H1 (cell line): ENCODE results near the gene LRRC8D. TPM values are rescaled to one million over a fixed set of nuclear protein-coding genes. Genes with fewer than 3 reads are reported as not detected.

Experiments used
- CTCF ChIA-PET: fragments of 300-600 bp; sonication (Branson Sonifier 250); formaldehyde crosslinking; loops from one replicate; lab custom pipeline; 2021; ENCODE audit not compliant: partially characterized antibody; lab: Charles Lee
- POLR2A ChIA-PET: fragments of 300-600 bp; sonication (Branson Sonifier 250); formaldehyde crosslinking; loops from one replicate; lab custom pipeline; 2021; ENCODE audit warnings: inconsistent platforms; ENCODE audit not compliant: partially characterized antibody; lab: Charles Lee
- DNase-seq, 2 experiments: peaks; one replicate each; pipeline versions ENCODE4 v3.0.0 to v3.0.0-alpha.2; 2010 to 2022; ENCODE audit warnings: low spot score in 2 of 2, low read depth in 1 of 2, mixed read lengths in 1 of 2
- FAIRE-seq: peaks from 2 replicates; lab custom pipeline; 2011; peaks lifted over from hg19 to GRCh38; lab: Jason Lieb, UNC
- H2AFZ ChIP-seq: 2 replicates; pipeline ENCODE4 v1.8.1; 2012; ENCODE audit warnings: low read length, inconsistent platforms
- H2AK5ac ChIP-seq: 2 replicates; pipeline ENCODE4 v1.6.1; 2013; ENCODE audit warnings: low read depth, low read length
- H2BK120ac ChIP-seq: replicated peaks from 2 replicates; pipeline ENCODE3; 2013; ENCODE audit warnings: low read depth, low read length, inconsistent platforms
- H2BK12ac ChIP-seq: 2 replicates; pipeline ENCODE4 v1.6.1; 2013; ENCODE audit warnings: low read depth, low read length
- H2BK15ac ChIP-seq: 2 replicates; pipeline ENCODE4 v1.6.1; 2013; ENCODE audit warnings: low read length
- H2BK20ac ChIP-seq: 2 replicates; pipeline ENCODE4 v1.6.1; 2013; ENCODE audit warnings: low read length
- H2BK5ac ChIP-seq: 2 replicates; pipeline ENCODE4 v1.6.1; 2013; ENCODE audit warnings: low read depth, low read length
- H3K14ac ChIP-seq: 2 replicates; pipeline ENCODE4 v1.6.1; 2013; ENCODE audit warnings: inconsistent platforms; ENCODE audit not compliant: insufficient read length
- H3K18ac ChIP-seq: 2 replicates; pipeline ENCODE4 v1.6.1; 2013; ENCODE audit warnings: low read length; ENCODE audit errors: extremely low read depth
- H3K23ac ChIP-seq: 2 replicates; pipeline ENCODE4 v1.6.1; 2013; ENCODE audit warnings: inconsistent platforms; ENCODE audit not compliant: insufficient read length
- H3K23me2 ChIP-seq: 2 replicates; pipeline ENCODE4 v1.6.1; 2013; ENCODE audit warnings: low read depth, low read length
- H3K27ac ChIP-seq: 2 replicates; pipeline ENCODE4 v1.6.1; 2011; ENCODE audit warnings: low read depth, low read length, inconsistent platforms
- H3K27me3 ChIP-seq, 4 experiments: replicated peaks in 1 of 4; 1 replicate in 1 of 4; 2 replicates in 3 of 4; pipeline versions ENCODE4 v1.6.1 to v1.8.1; 2011 to 2013; ENCODE audit warnings: low read length in 3 of 4, mild to moderate bottlenecking in 3 of 4, inconsistent platforms in 2 of 4, mixed read lengths in 2 of 4, moderate library complexity in 1 of 4; ENCODE audit not compliant: control insufficient read depth in 3 of 4, insufficient read depth in 3 of 4; ENCODE audit errors: extremely low read depth in 1 of 4
- H3K36me3 ChIP-seq, 4 experiments: 2 replicates each; pipeline versions ENCODE4 v1.6.1 to v1.8.1; 2011 to 2013; ENCODE audit warnings: mild to moderate bottlenecking in 4 of 4, low read length in 3 of 4, moderate library complexity in 2 of 4, control low read depth in 1 of 4, inconsistent platforms in 1 of 4; ENCODE audit not compliant: insufficient read depth in 4 of 4, control insufficient read depth in 2 of 4
- H3K4ac ChIP-seq: replicated peaks from 2 replicates; pipeline ENCODE3; 2013; ENCODE audit warnings: low read length, low read depth, mixed read lengths, inconsistent platforms; ENCODE audit not compliant: insufficient read length
- H3K4me1 ChIP-seq, 4 experiments: replicated peaks in 1 of 4; 1 replicate in 1 of 4; 2 replicates in 3 of 4; pipeline versions ENCODE4 v1.6.1 to v1.8.1; 2011 to 2013; ENCODE audit warnings: low read length in 3 of 4, inconsistent platforms in 2 of 4, mixed read lengths in 1 of 4; ENCODE audit not compliant: insufficient read depth in 4 of 4, control insufficient read depth in 3 of 4
- H3K4me2 ChIP-seq, 2 experiments: 2 replicates each; pipeline versions ENCODE4 v1.6.1 to v1.8.1; 2011 to 2013; ENCODE audit warnings: low read depth in 2 of 2, low read length in 2 of 2, control low read depth in 1 of 2, inconsistent platforms in 1 of 2, mild to moderate bottlenecking in 1 of 2; ENCODE audit not compliant: insufficient read depth in 1 of 2
- H3K4me3 ChIP-seq, 4 experiments: fragments of 200-600, 300-600 bp in 1 of 4; sonication (generic), shearing (Covaris generic), sonication (Bioruptor Twin) in 1 of 4; 2 replicates each; pipeline versions ENCODE4 v1.5.1 to v1.8.1; 2011 to 2016; ENCODE audit warnings: low read length in 4 of 4, low read depth in 3 of 4, control low read depth in 2 of 4, inconsistent platforms in 2 of 4, mild to moderate bottlenecking in 2 of 4, mixed read lengths in 1 of 4, moderate library complexity in 1 of 4; ENCODE audit not compliant: insufficient read depth in 2 of 4; ENCODE audit errors: extremely low read depth in 1 of 4
- H3K56ac ChIP-seq: replicated peaks from 2 replicates; pipeline ENCODE3; 2013; ENCODE audit warnings: low read depth, mild to moderate bottlenecking, mixed read lengths, low read length, inconsistent platforms; ENCODE audit not compliant: insufficient read length
- H3K79me1 ChIP-seq: 2 replicates; pipeline ENCODE4 v1.6.1; 2013; ENCODE audit warnings: low read depth, low read length, control low read depth
- H3K79me2 ChIP-seq, 2 experiments: 2 replicates each; pipeline versions ENCODE4 v1.6.1 to v1.8.1; 2012 to 2013; ENCODE audit warnings: low read length in 2 of 2, mild to moderate bottlenecking in 2 of 2, inconsistent platforms in 1 of 2; ENCODE audit not compliant: insufficient read depth in 2 of 2, control insufficient read depth in 1 of 2
- H3K9ac ChIP-seq, 4 experiments: replicated peaks in 1 of 4; 1 replicate in 1 of 4; 2 replicates in 3 of 4; pipeline versions ENCODE4 v1.6.1 to v1.8.1; 2011 to 2013; ENCODE audit warnings: low read depth in 3 of 4, low read length in 3 of 4, control low read depth in 2 of 4, mild to moderate bottlenecking in 2 of 4, moderate library complexity in 2 of 4, inconsistent platforms in 1 of 4; ENCODE audit errors: extremely low read depth in 1 of 4
- H3K9me3 ChIP-seq, 2 experiments: 2 replicates each; pipeline versions ENCODE4 v1.6.1 to v1.8.1; 2012 to 2013; ENCODE audit warnings: mild to moderate bottlenecking in 2 of 2, moderate library complexity in 2 of 2, control low read depth in 1 of 2, inconsistent platforms in 1 of 2, low read depth in 1 of 2, low read length in 1 of 2, mixed read lengths in 1 of 2; ENCODE audit not compliant: insufficient read depth in 2 of 2
- H4K20me1 ChIP-seq, 2 experiments: replicated peaks in 1 of 2; 2 replicates each; pipeline versions ENCODE3 to v1.8.1; 2011 to 2013; ENCODE audit warnings: inconsistent platforms in 2 of 2, low read length in 2 of 2, mild to moderate bottlenecking in 1 of 2; ENCODE audit not compliant: insufficient read depth in 2 of 2, control insufficient read depth in 1 of 2
- H4K5ac ChIP-seq: 2 replicates; pipeline ENCODE4 v1.6.1; 2013; ENCODE audit warnings: low read length, low read depth, mixed read lengths, inconsistent platforms; ENCODE audit not compliant: insufficient read length
- H4K8ac ChIP-seq: 2 replicates; pipeline ENCODE4 v1.8.0; 2013; ENCODE audit warnings: mild to moderate bottlenecking, moderate library complexity, low read length, inconsistent platforms; ENCODE audit not compliant: insufficient read depth; ENCODE audit errors: extremely low read depth
- H4K91ac ChIP-seq: replicated peaks from 2 replicates; pipeline ENCODE3; 2013; ENCODE audit warnings: low read length, mixed read lengths, inconsistent platforms; ENCODE audit not compliant: insufficient read length
- EZH2 ChIP-seq: fragments of 200-600 bp; sonication (generic); IDR thresholded peaks from 2 replicates; pipeline ENCODE4 v1.7.1; 2012; ENCODE audit warnings: low read depth, mild to moderate bottlenecking, moderate library complexity, low read length, inconsistent platforms; ENCODE audit not compliant: severe bottlenecking
- HDAC2 ChIP-seq, 2 experiments: fragments of 300-600 bp in 1 of 2; sonication (generic) in 1 of 2; IDR thresholded peaks; 2 replicates each; pipeline ENCODE4 v1.6.1; 2011 to 2012; ENCODE audit warnings: low read depth in 2 of 2, low read length in 2 of 2, mild to moderate bottlenecking in 2 of 2, moderate library complexity in 2 of 2, borderline replicate concordance in 1 of 2, inconsistent platforms in 1 of 2
- JUND ChIP-seq: IDR thresholded peaks from 2 replicates; pipeline ENCODE4 v1.6.1; 2011; ENCODE audit warnings: mild to moderate bottlenecking, improper control_type of control experiment, low read length
- RAD21 ChIP-seq, 2 experiments: IDR thresholded peaks in 1 of 2; conservative IDR thresholded peaks in 1 of 2; 2 replicates each; pipeline ENCODE4 v1.6.1; 2011; ENCODE audit warnings: low read depth in 2 of 2, low read length in 2 of 2, improper control_type of control experiment in 1 of 2, inconsistent platforms in 1 of 2, mild to moderate bottlenecking in 1 of 2, moderate library complexity in 1 of 2
- SRF ChIP-seq: IDR thresholded peaks from 2 replicates; pipeline ENCODE4 v1.6.1; 2011; ENCODE audit warnings: mild to moderate bottlenecking, low read depth, low read length, moderate library complexity
- YY1 ChIP-seq: IDR thresholded peaks from 2 replicates; pipeline ENCODE4 v1.6.1; 2011; ENCODE audit warnings: low read depth, mild to moderate bottlenecking, low read length
- WGBS, 2 experiments: shearing (Covaris generic) in 1 of 2; methylation state at CpG; one replicate each; pipeline versions ENCODE4 v1.1.6 to v1.1.7; 2013 to 2015; ENCODE audit warnings: low lambda C conversion rate in 2 of 2, mixed read lengths in 2 of 2, inconsistent platforms in 1 of 2, low coverage in 1 of 2, missing lambda C conversion rate in 1 of 2; ENCODE audit not compliant: insufficient replicate concordance in 2 of 2, insufficient coverage in 1 of 2, insufficient read length in 1 of 2; ENCODE audit errors: extremely low coverage in 1 of 2, missing lambda C conversion rate in 1 of 2; 5-methylcytosine and 5-hydroxymethylcytosine counted together
- polyA plus RNA-seq, 7 experiments: library from polyadenylated mRNA; depleted of rRNA in 3 of 7; stranded (reverse) in 5 of 7; unstranded in 2 of 7; fragments of >200 nt in 5 of 7; fragments of 200-250 nt in 2 of 7; gene quantifications; 1 replicate in 5 of 7; 2 replicates in 1 of 7; 4 replicates in 1 of 7; pipeline versions ENCODE4 v1.2.1 to v1.2.3, GENCODE V29; 2011 to 2013; ENCODE audit warnings: missing spikeins in 2 of 7, mixed read lengths in 2 of 7
- total RNA-seq: library from RNA; stranded (reverse); fragmentation: NEBNext Ultra II Directional; extraction: Animal tissue kit (Norgen Biotek cat#: 25700); gene quantifications from 2 replicates; pipeline ENCODE4 v1.2.1, GENCODE V29; 2021
- TF ChIP-seq, protein P1 (sequence below): IDR thresholded peaks from 2 replicates; pipeline ENCODE4 v1.6.1; 2011; ENCODE audit warnings: low read length, improper control_type of control experiment
- TF ChIP-seq, protein P2 (sequence below): IDR thresholded peaks from 2 replicates; pipeline ENCODE4 v1.6.1; 2012; ENCODE audit warnings: inconsistent platforms

Gene LRRC8D
- total and polyA plus RNA-seq, 2 of the 8 experiments (the other 6 are each of a cell fraction or from before 2014, with no cell fraction given), result 42.0 to 58.5 TPM

DNA sequence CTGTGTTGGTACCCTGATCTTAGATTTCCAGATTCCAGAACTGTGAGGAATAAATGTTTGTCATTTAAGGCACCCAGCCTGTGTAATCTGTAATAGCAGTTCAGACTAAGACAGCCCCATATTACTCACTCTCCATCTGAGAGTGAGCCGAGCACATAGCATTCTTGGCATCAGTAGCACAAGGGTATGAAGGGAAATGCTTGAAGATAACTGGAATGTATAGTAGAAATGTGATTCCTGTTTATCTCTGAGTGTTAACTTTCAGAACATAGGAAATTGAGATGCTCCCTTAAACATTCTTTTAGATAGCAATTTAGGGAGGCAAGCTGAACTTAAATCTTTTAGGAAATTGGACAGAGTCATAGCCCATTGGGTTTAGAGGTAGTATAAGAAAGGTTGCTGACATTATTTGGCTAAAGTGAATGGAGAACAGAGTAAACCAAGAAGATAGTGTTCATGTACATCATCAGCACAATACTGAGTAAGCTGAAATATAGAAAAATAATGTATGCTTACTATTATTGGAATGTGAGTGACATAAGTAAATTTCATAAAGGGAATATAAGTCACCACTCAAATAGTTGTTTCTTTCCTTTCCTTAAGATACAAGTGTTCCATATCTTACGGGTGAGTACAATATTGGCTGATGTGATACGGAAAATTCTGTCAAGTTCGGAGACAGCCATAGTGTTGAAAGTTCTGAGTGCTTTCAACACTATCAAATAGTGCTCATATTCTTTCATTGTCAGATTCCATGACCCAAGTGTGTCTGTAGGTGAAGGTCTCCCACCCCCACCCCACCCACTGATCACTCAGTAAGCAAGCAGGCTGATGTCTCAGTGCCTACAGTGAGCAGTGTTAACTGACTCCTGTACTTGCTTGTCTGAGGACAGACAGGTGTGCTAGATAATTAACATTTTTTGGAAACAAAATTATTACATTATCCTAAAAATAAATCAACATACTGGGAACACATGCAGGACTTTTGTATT is 73.7 kb downstream of the LRRC8D start:
- H3K9ac ChIP-seq, result no peak overlapping the region
- WGBS, 2 experiments, result 95% methylated on average over 4 of the region's 4 CpGs; no CpG with 5 or more reads in 1 of the 2 experiments
- CTCF ChIA-PET, result interaction anchor here (1.7 kb wide), 1 partner anchor 60 kb away, joined by 4 read pairs; no protein-coding TSS in a partner anchor

More for the DNA sequence above, 73.7 kb downstream of the LRRC8D start:
- Histone ChIP-seq H2BK5ac (no peak overlapping the region), H2AK5ac (no peak overlapping the region), H3K36me3 (peaks cover 0 to 6% (median 0%) of the 10 kb centered on the region in 4 experiments; a peak in 1 of 8 replicates), H3K4me1 (peaks cover 0 to 6% (median 4%) of the 10 kb centered on the region in 4 experiments; a peak in 3 of 7 replicates), H3K27me3 (no peaks in the 10 kb centered on the region)
- DNase-seq, result no peak
- TF ChIP-seq, protein P1, sequence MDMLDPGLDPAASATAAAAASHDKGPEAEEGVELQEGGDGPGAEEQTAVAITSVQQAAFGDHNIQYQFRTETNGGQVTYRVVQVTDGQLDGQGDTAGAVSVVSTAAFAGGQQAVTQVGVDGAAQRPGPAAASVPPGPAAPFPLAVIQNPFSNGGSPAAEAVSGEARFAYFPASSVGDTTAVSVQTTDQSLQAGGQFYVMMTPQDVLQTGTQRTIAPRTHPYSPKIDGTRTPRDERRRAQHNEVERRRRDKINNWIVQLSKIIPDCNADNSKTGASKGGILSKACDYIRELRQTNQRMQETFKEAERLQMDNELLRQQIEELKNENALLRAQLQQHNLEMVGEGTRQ, result no peak
- TF ChIP-seq HDAC2 (IDR thresholded peaks at IDR 0.05; ENCODE audit: borderline replicate concordance in 1 of 2, low read depth in 2 of 2, low read length in 2 of 2) (no peak), RAD21 (IDR thresholded peaks at IDR 0.05 in 1 of 2, conservative IDR thresholded peaks at IDR 0.05 in 1 of 2; ENCODE audit: low read depth in 2 of 2, low read length in 2 of 2) (no peak), JUND (no peak), YY1 (no peak), SRF (no peak), EZH2 (no peak)
- TF ChIP-seq, protein P2, sequence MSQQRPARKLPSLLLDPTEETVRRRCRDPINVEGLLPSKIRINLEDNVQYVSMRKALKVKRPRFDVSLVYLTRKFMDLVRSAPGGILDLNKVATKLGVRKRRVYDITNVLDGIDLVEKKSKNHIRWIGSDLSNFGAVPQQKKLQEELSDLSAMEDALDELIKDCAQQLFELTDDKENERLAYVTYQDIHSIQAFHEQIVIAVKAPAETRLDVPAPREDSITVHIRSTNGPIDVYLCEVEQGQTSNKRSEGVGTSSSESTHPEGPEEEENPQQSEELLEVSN, result no peak
- TF ChIP-seq, all 59 proteins: peak for 0
- H3K79me2 ChIP-seq, result peaks cover 0 to 46% of the 10 kb centered on the region in 2 experiments; a peak in 2 of 4 replicates
- no peak overlapping the region for H2BK12ac ChIP-seq
- H2BK15ac ChIP-seq, result no peak overlapping the region
- H4K20me1 ChIP-seq, result peaks cover 0 to 2% of the 10 kb centered on the region in 2 experiments
- H3K4me2 ChIP-seq, result no peak overlapping the region
- no peak overlapping the region for H3K4ac ChIP-seq
- no peak overlapping the region for H2AFZ ChIP-seq
- H4K5ac ChIP-seq, result no peak overlapping the region
- POLR2A ChIA-PET, result no interaction called here
- 0 out of 2 replicates have a peak, but pooled peaks cover 5% of the 10 kb centered on the region for H3K79me1 ChIP-seq
- no peak overlapping the region for H3K18ac ChIP-seq
- H3K56ac ChIP-seq, result no peak overlapping the region
- H2BK120ac ChIP-seq, result no peak overlapping the region
- no peak for FAIRE-seq
- H4K91ac ChIP-seq, result no peak overlapping the region
- H3K27ac ChIP-seq, result no peak overlapping the region
- H2BK20ac ChIP-seq, result no peak overlapping the region
- no peaks in the 10 kb centered on the region for H3K23me2 ChIP-seq
- H3K9me3 ChIP-seq, result no peaks in the 10 kb centered on the region
- no peak overlapping the region for H3K23ac ChIP-seq
- no peak overlapping the region for H3K14ac ChIP-seq
- no peak overlapping the region for H3K4me3 ChIP-seq
- no peak overlapping the region for H4K8ac ChIP-seq
